ENCODE results near the gene ADAMTSL1. TPM values are rescaled to one million over a fixed set of nuclear protein-coding genes. Genes with fewer than 3 reads are reported as not detected.

ADAMTSL1 gene
- total RNA-seq, 4 donors from 2014 or later: 21.3 to 138 (median 125) TPM

DNA sequence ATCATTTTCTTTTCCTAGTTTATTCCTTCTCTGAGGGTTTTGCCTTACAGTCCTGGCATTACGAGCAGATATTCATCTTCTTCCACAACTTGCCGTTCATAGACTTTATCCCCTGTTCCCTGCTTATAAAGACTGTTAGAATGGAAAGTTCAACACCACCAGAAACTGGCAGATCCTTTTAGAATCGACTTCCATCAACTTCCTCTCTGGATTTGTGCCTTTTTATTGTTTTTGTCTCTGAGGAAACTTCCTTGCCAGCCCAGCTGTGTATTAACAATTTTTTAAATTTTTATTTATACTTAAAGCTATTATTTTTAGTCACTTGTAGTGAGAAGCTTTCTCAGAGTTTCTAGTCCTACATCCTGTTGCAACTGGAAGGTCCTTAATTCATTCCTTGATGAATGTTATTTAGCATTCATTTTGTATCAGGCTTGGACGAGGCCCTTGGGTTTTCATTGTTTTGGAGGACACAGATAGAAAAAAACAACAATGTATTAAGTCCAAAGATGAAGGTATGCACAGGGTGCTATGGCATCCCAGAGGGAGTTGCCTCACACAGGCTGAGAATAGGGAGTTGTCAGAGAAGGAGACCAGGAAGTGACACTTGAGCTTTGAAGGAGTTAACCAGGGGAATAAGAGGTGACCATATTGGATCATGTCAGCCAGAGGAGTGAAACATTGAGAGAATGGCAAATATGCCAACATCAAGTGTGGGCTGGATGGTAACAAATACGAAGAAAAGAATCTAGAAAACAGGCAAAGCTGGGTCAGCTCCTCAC, 81.3 kb downstream of the ADAMTSL1 start:
- Histone ChIP-seq H3K9me3 (no peaks in the 10 kb centered on the region), H3K27me3 (no peaks in the 10 kb centered on the region), H3K27ac (no peak overlapping the region), H3K36me3 (no peaks in the 10 kb centered on the region), H3K4me3 (no peak overlapping the region), H3K4me1 (no peaks in the 10 kb centered on the region)
- WGBS, 2 donors (ENCODE audit: low coverage in 1 of 2): 48 to 64% methylated on average over 5 of the region's 5 CpGs
- ATAC-seq: no peak
- TF ChIP-seq, protein P1, sequence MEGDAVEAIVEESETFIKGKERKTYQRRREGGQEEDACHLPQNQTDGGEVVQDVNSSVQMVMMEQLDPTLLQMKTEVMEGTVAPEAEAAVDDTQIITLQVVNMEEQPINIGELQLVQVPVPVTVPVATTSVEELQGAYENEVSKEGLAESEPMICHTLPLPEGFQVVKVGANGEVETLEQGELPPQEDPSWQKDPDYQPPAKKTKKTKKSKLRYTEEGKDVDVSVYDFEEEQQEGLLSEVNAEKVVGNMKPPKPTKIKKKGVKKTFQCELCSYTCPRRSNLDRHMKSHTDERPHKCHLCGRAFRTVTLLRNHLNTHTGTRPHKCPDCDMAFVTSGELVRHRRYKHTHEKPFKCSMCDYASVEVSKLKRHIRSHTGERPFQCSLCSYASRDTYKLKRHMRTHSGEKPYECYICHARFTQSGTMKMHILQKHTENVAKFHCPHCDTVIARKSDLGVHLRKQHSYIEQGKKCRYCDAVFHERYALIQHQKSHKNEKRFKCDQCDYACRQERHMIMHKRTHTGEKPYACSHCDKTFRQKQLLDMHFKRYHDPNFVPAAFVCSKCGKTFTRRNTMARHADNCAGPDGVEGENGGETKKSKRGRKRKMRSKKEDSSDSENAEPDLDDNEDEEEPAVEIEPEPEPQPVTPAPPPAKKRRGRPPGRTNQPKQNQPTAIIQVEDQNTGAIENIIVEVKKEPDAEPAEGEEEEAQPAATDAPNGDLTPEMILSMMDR (IDR thresholded peaks at IDR 0.05): no peak

DNA sequence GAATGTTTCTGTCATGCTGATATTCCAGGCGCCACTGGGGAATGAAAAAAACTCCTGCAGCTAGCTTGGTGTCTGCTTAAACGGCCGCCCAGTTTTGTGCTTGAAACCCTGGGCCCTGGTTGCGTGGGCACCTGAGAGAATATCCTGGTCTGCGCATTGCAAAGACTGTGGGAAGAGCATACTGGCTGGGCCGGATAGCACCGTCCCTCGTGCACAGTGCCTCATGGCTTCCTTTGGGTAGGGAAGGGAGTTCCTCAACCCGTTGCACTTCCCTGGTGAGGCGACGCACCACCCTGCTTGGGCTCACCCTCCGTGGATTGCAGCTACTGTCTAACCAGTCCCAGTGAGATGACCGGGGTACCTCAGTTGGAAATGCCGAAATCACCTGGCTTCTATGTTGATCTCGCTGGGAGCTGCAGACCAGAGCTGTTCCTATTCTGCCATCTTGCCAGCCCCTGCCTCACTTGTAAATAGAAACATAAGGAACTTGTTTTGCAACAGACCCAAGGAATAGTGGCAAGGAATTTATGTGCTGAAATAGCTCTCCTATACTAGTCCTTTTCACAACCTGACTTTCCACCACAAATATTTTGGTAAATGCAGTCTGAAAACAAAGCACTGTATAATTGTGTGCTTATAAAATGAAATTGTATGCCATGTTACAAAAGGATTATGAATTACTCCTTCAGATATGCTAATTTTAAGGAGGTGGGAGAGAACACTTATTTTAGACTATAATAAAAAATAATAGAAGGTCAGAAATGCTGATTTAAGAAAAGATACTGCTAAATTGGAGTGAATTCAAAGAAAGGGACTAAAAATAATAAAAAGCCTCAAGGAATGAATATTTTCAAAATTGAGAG, 90.3 kb downstream of the ADAMTSL1 start:
- no peaks in the 10 kb centered on the region for H3K27me3 ChIP-seq
- no peak for ATAC-seq
- H3K4me3 ChIP-seq: no peak overlapping the region
- H3K4me1 ChIP-seq: peaks cover 0 to 20% (median 0%) of the 10 kb centered on the region in 3 donors
- no peak for TF ChIP-seq EP300 (IDR thresholded peaks at IDR 0.05)
- no peak for TF ChIP-seq POLR2A (IDR thresholded peaks at IDR 0.05)
- no peak for TF ChIP-seq POLR2AphosphoS5 (IDR thresholded peaks at IDR 0.05)
- TF ChIP-seq, protein P1 (IDR thresholded peaks at IDR 0.05): no peak
- H3K27ac ChIP-seq: no peak overlapping the region
- 100% methylated on average over 5 of the region's 15 CpGs; no CpG with 5 or more reads in 1 of the 2 donors for WGBS, 2 donors (ENCODE audit: low coverage in 1 of 2)
- H3K36me3 ChIP-seq: no peaks in the 10 kb centered on the region
- H3K9me3 ChIP-seq: peaks cover 0 to 18% (median 0%) of the 10 kb centered on the region in 3 donors

DNA sequence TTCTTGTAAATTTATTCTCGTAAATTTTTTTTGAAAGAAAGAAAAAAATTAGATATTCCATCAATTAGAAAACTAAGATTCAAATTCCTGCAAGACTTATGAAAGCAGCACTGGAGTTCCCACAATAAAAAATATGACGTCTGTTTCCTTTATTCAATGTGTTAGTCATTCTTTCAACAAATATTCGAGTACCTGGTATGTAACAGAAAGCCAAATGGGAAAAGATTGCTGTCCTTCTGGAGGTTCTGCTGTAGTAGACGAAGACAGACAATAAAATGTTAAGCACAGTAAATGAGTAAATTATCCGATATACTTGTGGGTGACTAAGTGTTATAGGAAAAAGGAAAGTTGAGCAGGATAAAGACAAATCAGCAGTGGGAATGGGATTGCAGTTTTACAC, 92.2 kb downstream of the ADAMTSL1 start:
- Histone ChIP-seq H3K4me3 (no peak overlapping the region), H3K4me1 (peaks cover 0 to 31% (median 0%) of the 10 kb centered on the region in 3 donors), H3K36me3 (no peaks in the 10 kb centered on the region), H3K27ac (no peak overlapping the region), H3K27me3 (no peaks in the 10 kb centered on the region), H3K9me3 (peaks cover 0 to 14% (median 0%) of the 10 kb centered on the region in 3 donors)
- no peak for ATAC-seq
- WGBS, 2 donors (ENCODE audit: low coverage in 1 of 2): 47 to 59% methylated on average over 5 of the region's 5 CpGs
- no peak for TF ChIP-seq POLR2A (IDR thresholded peaks at IDR 0.05)
- TF ChIP-seq, protein P1 (IDR thresholded peaks at IDR 0.05): no peak
- no peak for TF ChIP-seq POLR2AphosphoS5 (IDR thresholded peaks at IDR 0.05)
- TF ChIP-seq EP300 (IDR thresholded peaks at IDR 0.05): no peak

DNA sequence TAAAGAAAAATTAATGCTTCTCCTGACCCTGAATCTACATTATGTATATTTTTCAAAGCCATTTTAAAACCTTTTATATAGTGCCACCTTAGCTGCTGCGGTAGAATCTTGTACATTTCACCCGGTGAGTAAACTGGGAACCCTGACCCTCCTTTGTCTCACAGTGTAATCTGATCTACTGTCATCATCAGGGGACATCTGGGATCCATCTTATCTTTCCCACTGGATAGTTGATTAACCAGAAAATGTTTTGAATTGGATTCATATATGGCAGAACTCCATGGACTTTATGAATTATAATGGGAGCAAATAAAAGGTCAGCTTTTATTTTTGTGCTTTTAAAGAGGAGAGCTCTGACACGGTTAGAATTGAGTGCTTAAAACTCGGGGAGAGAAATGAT, 95.0 kb downstream of the ADAMTSL1 start:
- no peak overlapping the region for H3K27ac ChIP-seq
- no peaks in the 10 kb centered on the region for H3K27me3 ChIP-seq
- no peaks in the 10 kb centered on the region for H3K36me3 ChIP-seq
- H3K4me3 ChIP-seq: no peak overlapping the region
- H3K9me3 ChIP-seq: no peaks in the 10 kb centered on the region
- TF ChIP-seq EP300 (IDR thresholded peaks at IDR 0.05): no peak
- no peak for TF ChIP-seq POLR2A (IDR thresholded peaks at IDR 0.05)
- TF ChIP-seq, protein P1 (IDR thresholded peaks at IDR 0.05): no peak
- TF ChIP-seq POLR2AphosphoS5 (IDR thresholded peaks at IDR 0.05): no peak
- H3K4me1 ChIP-seq: peaks cover 0 to 31% (median 0%) of the 10 kb centered on the region in 3 donors
- WGBS, 2 donors (ENCODE audit: low coverage in 1 of 2): 24 to 34% methylated on average over 4 of the region's 4 CpGs
- ATAC-seq: no peak
